DMS 273 treated with DMSO at 0.1 percent for 48 hours (cell line): ENCODE measurements around the gene GPBAR1.
"Not testable (repeated sequence)": the region's sequence is repeated elsewhere in the genome, so short reads cannot be mapped to it uniquely, and the experiment has no call there.

Experiments
- DNase-seq: peaks from one replicate; lab custom pipeline; 2025; lab: John Stamatoyannopoulos, UW

GPBAR1 gene

GRCh38 chr2:218267259-218267658, 6.4 kb downstream of the GPBAR1 start:
- no peak for DNase-seq

DNA sequence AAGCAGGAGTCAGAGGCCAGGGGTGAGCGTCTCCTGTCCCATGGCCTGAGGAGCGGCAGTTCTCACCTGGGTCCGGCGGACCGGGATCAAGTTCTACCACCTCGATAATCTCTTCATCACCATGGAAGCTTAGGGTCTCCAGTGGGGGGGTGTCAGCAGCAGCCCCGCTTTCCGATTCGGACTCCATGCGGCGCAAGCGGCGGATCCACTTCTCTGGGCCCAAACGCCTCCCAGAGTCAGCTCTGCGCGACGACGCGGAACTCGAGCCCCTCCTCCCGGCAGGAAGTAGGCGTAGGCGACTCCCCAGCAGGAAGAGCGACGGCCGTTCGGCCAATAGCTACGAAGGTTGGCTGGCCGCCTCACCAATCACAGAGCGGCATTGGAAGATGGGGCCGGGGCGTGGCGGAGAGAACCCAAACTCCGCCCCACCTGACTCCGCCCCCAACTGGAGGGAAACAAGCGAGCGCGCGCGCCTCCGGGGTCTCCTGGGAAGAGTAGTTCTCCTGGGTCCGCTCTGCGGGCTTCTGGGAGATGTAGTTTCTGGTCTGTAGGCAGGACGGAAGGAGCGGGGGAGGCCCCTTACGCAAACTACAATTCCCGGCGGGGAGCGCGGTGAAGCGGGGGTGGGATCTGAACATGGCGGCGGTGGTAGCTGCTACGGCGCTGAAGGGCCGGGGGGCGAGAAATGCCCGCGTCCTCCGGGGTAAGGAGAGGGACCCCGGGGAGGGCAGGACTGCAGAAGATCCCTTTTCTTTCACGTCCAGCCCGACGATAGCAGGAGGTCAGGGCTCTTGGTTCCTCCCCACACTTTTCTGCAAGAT, 9.3 kb downstream of the GPBAR1 start, which contains the start of the genes AAMP and PNKD:
TSS of gene AAMP (minus strand) at position 238 of the 821 bp plus-strand sequence. CDS start at position 187, 51 bp downstream.
TSS of gene PNKD (plus strand) at position 620 of the 821 bp plus-strand sequence. CDS start at position 637, 17 bp downstream.
- DNase-seq = peak; percentile 97

DNA sequence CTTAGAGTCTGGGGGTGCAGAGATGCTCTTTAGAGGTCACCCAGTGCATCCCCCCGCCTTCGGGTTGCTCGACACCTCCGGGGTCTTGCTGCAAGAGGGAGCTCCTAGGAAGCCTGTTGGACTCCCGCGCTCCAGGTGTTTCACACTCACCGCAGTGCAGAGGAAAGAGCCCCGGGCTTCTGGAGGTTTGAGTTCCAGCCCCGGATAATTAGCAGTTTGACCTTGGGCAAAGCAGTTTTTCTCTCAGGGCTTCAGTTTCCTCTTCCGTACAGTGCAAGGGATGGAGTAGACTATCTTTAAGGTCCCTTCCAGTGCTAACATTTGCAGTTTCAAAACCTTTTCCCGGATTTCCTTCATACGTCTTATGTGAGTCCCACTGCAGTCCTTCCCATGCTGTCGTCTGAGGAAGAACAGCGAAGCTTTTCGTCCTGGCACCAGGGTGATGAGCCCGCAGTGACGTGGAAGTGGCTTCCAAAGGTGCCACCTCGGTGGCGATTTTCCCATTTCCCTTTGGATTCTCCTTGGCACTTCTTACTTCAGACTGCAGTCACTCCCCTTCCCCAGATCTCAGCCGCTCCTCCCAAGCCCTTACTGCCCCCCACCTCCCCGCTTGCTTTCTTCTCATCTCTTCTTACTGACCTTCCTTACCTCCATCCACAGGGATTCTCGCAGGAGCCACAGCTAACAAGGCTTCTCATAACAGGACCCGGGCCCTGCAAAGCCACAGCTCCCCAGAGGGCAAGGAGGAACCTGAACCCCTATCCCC, 10.1 kb downstream of the GPBAR1 start:
- no peak for DNase-seq

DNA sequence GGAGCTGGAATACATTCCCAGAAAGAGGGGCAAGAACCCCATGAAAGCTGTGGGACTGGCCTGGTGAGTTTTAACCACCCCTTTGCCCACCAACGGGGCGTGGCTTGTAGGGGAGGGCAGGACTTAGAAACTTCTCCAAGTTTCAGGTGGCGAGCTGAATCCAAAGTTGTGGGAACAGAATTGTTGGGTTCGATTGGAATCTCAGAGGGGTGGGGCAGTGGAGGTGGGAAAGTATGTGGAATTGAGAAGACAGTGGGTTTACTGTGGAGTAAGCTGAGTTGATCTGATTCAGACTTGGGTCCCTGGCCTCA, 10.6 kb downstream of the GPBAR1 start:
- DNase-seq = no peak

GRCh38 chr2:218271865-218272530, 11.2 kb downstream of the GPBAR1 start:
- DNase-seq = no peak

GRCh38 chr2:218272531-218273212, 11.9 kb downstream of the GPBAR1 start:
- peak; percentile 30 for DNase-seq

- not testable (repeated sequence) for DNase-seq
Observed at GRCh38 chr2:218273214-218273907, 12.5 kb downstream of the GPBAR1 start.

- DNase-seq = no peak
Observed at GRCh38 chr2:218273908-218274249, 13.1 kb downstream of the GPBAR1 start.

DNA sequence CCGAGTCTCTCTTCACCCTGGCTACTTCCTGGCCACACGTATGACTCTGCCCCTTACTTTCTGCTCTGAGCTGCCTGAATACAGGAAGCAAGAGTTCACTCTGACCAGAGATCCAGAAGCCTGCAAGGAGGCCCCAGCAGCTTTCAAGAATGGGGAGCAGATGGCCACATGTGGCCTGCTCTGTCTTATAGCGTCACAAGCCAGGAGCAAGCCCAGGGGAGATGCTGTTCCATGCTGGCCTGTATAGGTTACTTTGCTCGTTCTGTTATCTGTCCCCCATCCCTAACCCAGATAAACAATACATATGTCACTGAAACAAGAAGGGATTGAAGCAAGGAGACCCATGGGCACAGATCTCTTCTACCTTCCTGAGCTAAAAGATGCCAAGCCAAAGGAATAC, 13.8 kb downstream of the GPBAR1 start:
- DNase-seq = no peak

- no peak for DNase-seq
Observed at GRCh38 chr2:218275371-218276072, 14.7 kb downstream of the GPBAR1 start.

- no peak for DNase-seq
Observed at GRCh38 chr2:218276986-218277755, 16.4 kb downstream of the GPBAR1 start.

GRCh38 chr2:218277921-218278320, 17.1 kb downstream of the GPBAR1 start:
- no peak for DNase-seq

DNA sequence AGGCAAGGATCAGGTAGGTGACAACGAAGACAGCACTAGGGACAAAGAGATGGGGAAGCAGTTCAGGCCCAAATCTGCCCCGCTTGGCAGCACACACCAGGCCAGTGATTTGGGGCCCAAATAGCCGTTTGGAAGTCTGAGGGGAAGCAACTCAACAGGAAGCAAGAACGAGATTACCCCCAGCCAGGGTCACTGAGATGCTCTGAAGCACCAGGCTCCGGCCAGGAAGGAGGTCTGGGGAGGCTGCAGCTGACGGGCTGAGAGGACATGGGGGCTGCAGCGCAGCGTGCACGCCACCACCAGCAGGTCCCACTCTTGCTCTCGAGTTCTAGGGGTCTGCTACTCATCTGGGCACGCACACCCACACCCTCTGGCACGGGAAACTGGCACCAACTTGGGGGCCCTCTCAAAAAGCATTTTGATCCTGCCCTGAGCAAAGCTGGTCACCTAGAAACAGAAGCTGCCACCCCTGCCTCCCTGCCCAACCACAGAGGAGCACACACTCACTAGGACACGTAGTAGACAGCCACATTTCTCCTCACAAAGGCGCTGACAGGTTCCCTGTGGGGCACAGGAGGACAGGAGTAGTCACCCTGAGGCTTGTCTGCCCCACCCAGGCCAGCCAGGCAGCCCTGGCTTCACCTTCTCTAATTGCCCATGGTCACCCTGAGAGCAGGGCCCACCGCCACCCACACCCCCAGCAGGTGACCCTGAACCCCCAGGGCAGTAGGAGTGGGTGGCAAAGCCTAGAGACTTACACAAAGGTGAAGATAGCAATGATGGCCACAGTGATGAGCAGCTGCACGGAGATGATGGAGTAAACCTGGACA, 17.9 kb downstream of the GPBAR1 start:
- no peak for DNase-seq

GRCh38 chr2:218280260-218280870, 19.6 kb downstream of the GPBAR1 start:
- DNase-seq = no peak

GRCh38 chr2:218281449-218281848, 20.6 kb downstream of the GPBAR1 start:
- DNase-seq = no peak

DNA sequence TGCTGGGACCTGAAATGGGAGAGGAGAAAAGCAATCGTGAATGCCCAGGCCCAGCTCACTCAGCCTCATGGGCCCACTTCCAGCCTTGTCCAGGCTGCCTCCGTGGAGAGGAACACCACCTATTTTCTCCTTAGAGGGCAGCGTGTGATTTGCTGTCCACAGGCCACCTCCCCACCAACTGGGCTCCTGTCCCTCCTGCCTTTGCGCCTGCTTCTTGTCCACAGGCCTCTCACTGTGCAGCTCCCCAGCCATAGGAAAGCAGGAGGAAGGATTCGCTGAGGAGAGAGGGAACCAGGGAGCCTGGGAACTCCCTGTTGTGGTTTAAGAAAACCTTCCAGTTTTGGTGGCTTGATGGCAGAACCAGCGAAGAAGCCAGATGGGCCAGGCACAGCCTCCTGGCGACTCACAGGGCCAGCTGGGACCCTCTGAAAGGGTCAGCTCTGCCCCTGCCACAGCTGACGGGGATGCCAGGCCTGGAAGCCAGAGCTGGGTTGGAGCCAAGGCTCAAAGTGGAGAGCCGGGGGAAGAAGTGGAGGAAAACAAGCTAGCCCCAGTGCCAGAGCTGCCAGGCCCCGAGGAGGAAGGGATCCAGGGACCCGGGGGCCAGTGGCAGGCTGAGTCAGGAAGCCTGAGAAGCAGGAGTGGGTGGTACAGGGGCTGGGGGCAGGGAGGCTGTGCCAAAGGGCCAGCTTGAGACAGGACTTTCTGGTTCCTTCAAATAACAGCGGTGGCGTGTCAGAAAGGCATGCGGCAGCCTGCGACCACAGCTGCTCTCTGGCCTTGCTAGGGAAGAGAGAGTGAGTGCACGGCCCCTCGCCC, 21.6 kb downstream of the GPBAR1 start:
- no peak for DNase-seq

- DNase-seq = no peak
Observed at GRCh38 chr2:218284106-218284811, 23.4 kb downstream of the GPBAR1 start.
